HCT116 (cell line): Measurements from ENCODE around the gene COL5A1. TPM values are rescaled to one million over a fixed set of nuclear protein-coding genes. Genes with fewer than 3 reads are reported as not detected.

Experiments used
- ATAC-seq: fragments of 200-7000 bp; cut with Tn5 transposase; 2 replicates; pipeline ENCODE4 v1.9.1; 2020; ENCODE audit warnings: mild to moderate bottlenecking, moderate library complexity
- BruUV-seq: library from RNA; stranded (reverse); fragments of 400-500 nt; replicated peaks from 2 replicates; lab custom pipeline; 2021; lab: Mats Ljungman, UMichigan
- CTCF ChIA-PET: fragments of 300-600 bp; sonication (Branson Sonifier 250); formaldehyde crosslinking; loops from one replicate; lab custom pipeline; 2021; ENCODE audit warnings: antibody characterized with exemption; lab: Charles Lee
- POLR2A ChIA-PET: fragments of 300-600, 350-600 bp; sonication (Branson Sonifier 250); formaldehyde crosslinking; loops from one replicate; lab custom pipeline; 2021; ENCODE audit warnings: antibody characterized with exemption; lab: Charles Lee
- RAD21 ChIA-PET, 2 experiments: fragments of 300-600 bp; sonication (Branson Sonifier 250); formaldehyde crosslinking; loops; one replicate each; lab custom pipeline; 2023; ENCODE audit warnings: low total read pairs in 2 of 2; ENCODE audit not compliant: uncharacterized antibody in 2 of 2, unreplicated experiment in 2 of 2, low non-redundant PET in 1 of 2; lab: Charles Lee
- DNase-seq: peaks from one replicate; pipeline ENCODE4 v3.0.0-alpha.2; 2010; ENCODE audit warnings: low read depth, low spot score
- H2AFZ ChIP-seq: fragments of 200-600 bp; shearing (Covaris generic), sonication (generic); 2 replicates; pipeline ENCODE4 v1.6.1; 2017; ENCODE audit warnings: low read depth, mixed run types, mixed read lengths, antibody characterized with exemption, low read length; ENCODE audit not compliant: poor library complexity, severe bottlenecking
- H3K27ac ChIP-seq: 2 replicates; pipeline ENCODE4 v1.5.1; 2012; ENCODE audit warnings: low read depth, low read length
- H3K27me3 ChIP-seq: fragments of 200-600 bp; sonication (generic); 2 replicates; pipeline ENCODE4 v1.6.1; 2016; ENCODE audit warnings: mixed run types, low read length, mixed read lengths; ENCODE audit not compliant: insufficient read depth
- H3K36me3 ChIP-seq, 2 experiments: fragments of 200-500 bp in 1 of 2; fragments of 200-600 bp in 1 of 2; sonication (Bioruptor generic) in 1 of 2; sonication (generic) in 1 of 2; 2 replicates each; pipeline versions ENCODE4 v1.5.1 to v1.6.1; 2014 to 2016; ENCODE audit warnings: low read length in 2 of 2, inconsistent platforms in 1 of 2, mixed read lengths in 1 of 2, mixed run types in 1 of 2; ENCODE audit not compliant: insufficient read depth in 2 of 2, control insufficient read depth in 1 of 2
- H3K4me1 ChIP-seq, 2 experiments: fragments of 200-600 bp in 1 of 2; sonication (generic) in 1 of 2; 2 replicates each; pipeline versions ENCODE4 v1.5.1 to v1.6.1; 2012 to 2017; ENCODE audit warnings: low read length in 2 of 2, inconsistent platforms in 1 of 2, mild to moderate bottlenecking in 1 of 2, mixed read lengths in 1 of 2, mixed run types in 1 of 2, moderate library complexity in 1 of 2; ENCODE audit not compliant: insufficient read depth in 2 of 2, control insufficient read depth in 1 of 2
- H3K4me2 ChIP-seq: fragments of 200-600 bp; sonication (generic); 2 replicates; pipeline ENCODE4 v1.6.1; 2017; ENCODE audit warnings: mixed run types, low read length, mixed read lengths
- H3K4me3 ChIP-seq, 2 experiments: fragments of 200-600 bp in 1 of 2; sonication (generic) in 1 of 2; replicated peaks in 1 of 2; 2 replicates each; pipeline ENCODE4 v1.5.1; 2011 to 2016; ENCODE audit warnings: low read length in 2 of 2, control low read depth in 1 of 2, low read depth in 1 of 2, mild to moderate bottlenecking in 1 of 2, mixed read lengths in 1 of 2, mixed run types in 1 of 2
- H3K79me2 ChIP-seq: fragments of 200-600 bp; sonication (generic); 2 replicates; pipeline ENCODE4 v1.6.1; 2017; ENCODE audit warnings: mild to moderate bottlenecking, mixed run types, low read length, moderate library complexity, mixed read lengths; ENCODE audit not compliant: insufficient read depth
- H3K9ac ChIP-seq: fragments of 200-600 bp; sonication (generic); 2 replicates; pipeline ENCODE4 v1.6.1; 2016; ENCODE audit warnings: low read length, mixed read lengths
- H3K9me2 ChIP-seq: fragments of 200-600 bp; sonication (generic), shearing (Covaris generic); 2 replicates; pipeline ENCODE4 v1.6.1; 2017; ENCODE audit warnings: mixed run types, mild to moderate bottlenecking, moderate library complexity; ENCODE audit not compliant: insufficient read depth
- H3K9me3 ChIP-seq, 2 experiments: fragments of 200-500 bp in 1 of 2; fragments of 200-600 bp in 1 of 2; sonication (Bioruptor generic) in 1 of 2; sonication (generic) in 1 of 2; 2 replicates each; pipeline ENCODE4 v1.6.1; 2014 to 2017; ENCODE audit warnings: low read length in 2 of 2, mixed read lengths in 2 of 2, inconsistent platforms in 1 of 2, low read depth in 1 of 2, mild to moderate bottlenecking in 1 of 2, mixed run types in 1 of 2, moderate library complexity in 1 of 2; ENCODE audit not compliant: control insufficient read depth in 1 of 2, insufficient read depth in 1 of 2
- H4K20me1 ChIP-seq: fragments of 200-600 bp; sonication (generic), shearing (Covaris generic); 2 replicates; pipeline ENCODE4 v1.6.1; 2017; ENCODE audit warnings: mixed run types, mild to moderate bottlenecking, moderate library complexity; ENCODE audit not compliant: insufficient read depth
- ATF3 ChIP-seq: IDR thresholded peaks from 2 replicates; pipeline ENCODE4 v1.6.1; 2012
- CBX3 ChIP-seq: IDR thresholded peaks from 2 replicates; pipeline ENCODE4 v1.6.1; 2012; ENCODE audit warnings: low read depth
- CEBPB ChIP-seq: IDR thresholded peaks from 2 replicates; pipeline ENCODE4 v1.6.1; 2012; ENCODE audit warnings: low read depth
- EGR1 ChIP-seq: IDR thresholded peaks from 2 replicates; pipeline ENCODE4 v1.6.1; 2012; ENCODE audit warnings: low read depth
- ELF1 ChIP-seq: IDR thresholded peaks from 2 replicates; pipeline ENCODE4 v1.6.1; 2012; ENCODE audit warnings: low read depth, borderline replicate concordance
- EZH2 ChIP-seq: fragments of 200-600 bp; sonication (generic); IDR thresholded peaks from 2 replicates; pipeline ENCODE4 v1.6.1; 2017; ENCODE audit warnings: antibody characterized with exemption, mixed run types
- EZH2phosphoT487 ChIP-seq: fragments of 200-600 bp; IDR thresholded peaks from 2 replicates; pipeline ENCODE4 v1.6.1; 2018; ENCODE audit warnings: antibody characterized with exemption, borderline replicate concordance
- JUND ChIP-seq: IDR thresholded peaks from 2 replicates; pipeline ENCODE4 v1.6.1; 2012
- MAX ChIP-seq: IDR thresholded peaks from 2 replicates; pipeline ENCODE4 v1.6.1; 2012
- POLR2A ChIP-seq: IDR thresholded peaks from 2 replicates; pipeline ENCODE4 v1.7.0; 2011; ENCODE audit warnings: borderline replicate concordance; ENCODE audit not compliant: insufficient read depth, insufficient read length; ENCODE audit errors: extremely low read depth
- POLR2AphosphoS5 ChIP-seq: IDR thresholded peaks from 2 replicates; pipeline ENCODE4 v1.6.1; 2011; ENCODE audit warnings: mild to moderate bottlenecking, low read depth, low read length, moderate library complexity
- SIN3A ChIP-seq: IDR thresholded peaks from 2 replicates; pipeline ENCODE4 v1.6.1; 2012; ENCODE audit warnings: low read depth
- SP1 ChIP-seq: IDR thresholded peaks from 2 replicates; pipeline ENCODE4 v1.6.1; 2012; ENCODE audit warnings: low read depth
- SRF ChIP-seq: IDR thresholded peaks from 2 replicates; pipeline ENCODE4 v1.6.1; 2012; ENCODE audit warnings: low read depth
- ZBTB33 ChIP-seq: IDR thresholded peaks from 2 replicates; pipeline ENCODE4 v1.6.1; 2011; ENCODE audit warnings: mild to moderate bottlenecking, low read length, moderate library complexity; ENCODE audit not compliant: insufficient replicate concordance; ENCODE audit errors: extremely low read depth
- ZNF274 ChIP-seq: fragments of 200-500 bp; sonication (Bioruptor generic); IDR thresholded peaks from 2 replicates; pipeline ENCODE4 v1.6.1; 2014; ENCODE audit warnings: mild to moderate bottlenecking, low read depth, low read length, inconsistent platforms
- intact Hi-C: fragments of 100-400 bp; cut with micrococcal nuclease; formaldehyde crosslinking; loops from 2 replicates; pipeline ENCODE4 v1.10.0; 2022
- total RNA-seq: library from RNA; stranded (reverse); gene quantifications from one replicate; pipeline ENCODE4 v1.2.1, GENCODE V29; 2021; ENCODE audit not compliant: unreplicated experiment

Gene COL5A1
- total RNA-seq, 1 experiment from 2014 or later = 0.30 TPM

GRCh38 chr9:134686896-134687295 lies 45.3 kb downstream of the COL5A1 start:
- Histone ChIP-seq H3K9me3 (no peaks in the 10 kb centered on the region), H3K9me2 (no peaks in the 10 kb centered on the region), H3K27me3 (no peaks in the 10 kb centered on the region), H3K9ac (no peak overlapping the region), H3K4me2 (no peak overlapping the region), H3K4me3 (no peak overlapping the region), H4K20me1 (no peaks in the 10 kb centered on the region), H2AFZ (no peak overlapping the region), H3K27ac (no peak overlapping the region), H3K79me2 (no peaks in the 10 kb centered on the region), H3K36me3 (no peaks in the 10 kb centered on the region), H3K4me1 (no peaks in the 10 kb centered on the region)
- TF ChIP-seq POLR2AphosphoS5 (no peak), JUND (no peak), ZBTB33 (no peak), EGR1 (no peak), EZH2 (no peak), ATF3 (no peak), CEBPB (no peak), SRF (no peak), MAX (no peak), ELF1 (no peak), EZH2phosphoT487 (no peak), CBX3 (no peak), SIN3A (no peak), POLR2A (no peak), SP1 (no peak), ZNF274 (no peak)
- no TSS peak for BruUV-seq
- ChIA-PET CTCF (no interaction called here), POLR2A (no interaction called here), RAD21 (no interaction called here)
- ATAC-seq = no peak
- no peak for DNase-seq
- intact Hi-C loops = no loop called here
